ENCODE results near the gene KRT71. TPM values are rescaled to one million over a fixed set of nuclear protein-coding genes. Genes with fewer than 3 reads are reported as not detected.
A peak's percentile ranks its signal among the peaks of the same experiment; 100 is the strongest.
"Not testable (repeated sequence)": the region's sequence is repeated elsewhere in the genome, so short reads cannot be mapped to it uniquely, and the experiment has no call there.

The KRT71 gene
- total and polyA plus RNA-seq, 5 experiments from 2014 or later: not detected

- POLR2A ChIA-PET: no interaction called here
- H3K9me3 Mint-ChIP-seq: no peaks in the 10 kb centered on the region
- no peaks in the 10 kb centered on the region for H3K4me1 Mint-ChIP-seq
- no peaks in the 10 kb centered on the region for H3K36me3 Mint-ChIP-seq
- peaks cover 0 to 26% (median 6%) of the 10 kb centered on the region in 5 donors for H3K27me3 Mint-ChIP-seq
- H3K27ac Mint-ChIP-seq: peak overlapping the region in 1 of 10 donors; percentile 46
- DNase-seq (peak in 1 of 10 donors; percentile 22), ATAC-seq (no peak)
- H3K4me3 Mint-ChIP-seq: no peak overlapping the region
Observed at GRCh38 chr12:52517005-52517835, 35.7 kb downstream of the KRT71 start.

- DNase-seq: peak in 1 of 10 donors; percentile 38
- Mint-ChIP-seq H3K36me3 (peaks cover 0 to 8% (median 0%) of the 10 kb centered on the region in 3 donors), H3K9me3 (peaks cover 0 to 9% (median 3%) of the 10 kb centered on the region in 9 donors), H3K4me3 (no peak overlapping the region), H3K4me1 (no peaks in the 10 kb centered on the region), H3K27ac (peak overlapping the region in 1 of 10 donors; percentile 9), H3K27me3 (peaks cover 0 to 19% (median 8%) of the 10 kb centered on the region in 5 donors)
- POLR2A ChIA-PET: no interaction called here
- ATAC-seq: no peak
Observed at GRCh38 chr12:52515927-52516831, 36.8 kb downstream of the KRT71 start.

DNA sequence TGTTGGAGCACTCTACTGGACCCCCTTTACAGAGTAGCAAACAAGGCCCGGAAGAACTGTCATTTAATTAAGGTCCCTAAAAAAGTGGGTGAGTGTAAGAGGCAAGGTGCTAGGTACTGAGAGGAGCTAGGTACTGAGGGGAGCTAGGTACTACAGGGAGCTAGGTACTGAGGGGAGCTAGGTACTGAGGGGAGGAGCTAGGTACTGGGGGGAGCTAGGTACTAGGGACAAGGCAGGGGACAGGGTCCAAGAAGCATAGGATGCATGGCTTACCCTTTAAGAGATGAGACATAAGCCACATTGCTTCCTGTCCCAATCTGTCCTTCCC, 37.7 kb downstream of the KRT71 start:
- H3K36me3 Mint-ChIP-seq: peaks cover 0 to 11% (median 2%) of the 10 kb centered on the region in 3 donors
- ATAC-seq (no peak), DNase-seq (peak in 1 of 10 donors; percentile 30)
- no peaks in the 10 kb centered on the region for H3K4me1 Mint-ChIP-seq
- no peak overlapping the region for H3K27ac Mint-ChIP-seq
- H3K9me3 Mint-ChIP-seq: peaks cover 0 to 13% (median 8%) of the 10 kb centered on the region in 9 donors
- peaks cover 1 to 21% (median 9%) of the 10 kb centered on the region in 5 donors for H3K27me3 Mint-ChIP-seq
- no peak overlapping the region for H3K4me3 Mint-ChIP-seq
- POLR2A ChIA-PET: no interaction called here

DNA sequence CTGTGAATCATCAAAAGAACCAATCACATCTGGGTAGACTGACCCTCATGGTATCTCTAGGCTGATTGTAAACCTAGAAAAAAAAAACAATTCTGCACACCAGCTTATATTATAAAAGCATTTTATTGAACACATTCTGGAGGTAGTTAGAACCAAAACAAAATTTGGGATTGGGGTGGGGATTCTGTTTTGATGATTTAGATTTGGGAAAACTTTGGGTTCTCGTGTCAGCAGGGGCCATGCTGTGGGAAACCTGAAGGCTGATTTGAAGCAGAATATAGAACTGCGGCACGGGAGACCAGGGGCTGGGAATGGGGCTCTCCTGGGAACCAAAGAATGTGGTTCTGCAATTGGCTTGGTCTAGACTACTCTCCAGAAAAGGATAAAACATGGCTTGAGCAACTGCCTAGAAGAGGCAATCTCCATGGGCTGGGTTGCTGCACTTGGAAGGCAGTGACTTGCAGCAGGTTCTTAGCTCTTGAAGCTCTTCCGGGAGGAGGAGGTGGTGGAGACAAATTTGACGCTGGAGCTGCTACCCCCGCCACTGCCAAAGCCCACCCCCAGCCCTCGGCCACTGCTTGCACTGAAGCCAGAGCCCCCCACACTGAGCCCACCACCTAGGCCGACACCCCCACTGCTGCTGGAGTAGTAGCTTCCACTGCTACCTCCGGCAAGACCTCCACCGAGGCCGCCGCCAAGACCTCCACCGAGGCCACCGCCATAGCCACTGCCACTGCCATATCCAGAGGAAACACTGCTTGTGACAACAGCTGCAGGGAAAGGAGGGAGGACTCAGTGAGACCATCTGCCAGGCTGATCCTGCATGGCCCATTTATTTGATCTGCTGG, 38.2 kb downstream of the KRT71 start:
- ATAC-seq: no peak
- DNase-seq: peak in 1 of 10 donors; percentile 27
- no peaks in the 10 kb centered on the region for H3K4me1 Mint-ChIP-seq
- no peak overlapping the region for H3K27ac Mint-ChIP-seq
- H3K36me3 Mint-ChIP-seq: peaks cover 0 to 11% (median 4%) of the 10 kb centered on the region in 3 donors
- H3K9me3 Mint-ChIP-seq: peaks cover 0 to 13% (median 8%) of the 10 kb centered on the region in 9 donors
- peaks cover 5 to 26% (median 11%) of the 10 kb centered on the region in 5 donors for H3K27me3 Mint-ChIP-seq
- H3K4me3 Mint-ChIP-seq: no peak overlapping the region
- POLR2A ChIA-PET: no interaction called here

GRCh38 chr12:52513736-52514135, 39.2 kb downstream of the KRT71 start:
- H3K4me3 Mint-ChIP-seq: no peak overlapping the region
- POLR2A ChIA-PET: no interaction called here
- no peak for DNase-seq
- peaks cover 0 to 13% (median 8%) of the 10 kb centered on the region in 9 donors for H3K9me3 Mint-ChIP-seq
- ATAC-seq: no peak
- H3K27me3 Mint-ChIP-seq: peaks cover 6 to 35% (median 14%) of the 10 kb centered on the region in 5 donors
- H3K4me1 Mint-ChIP-seq: no peaks in the 10 kb centered on the region
- no peak overlapping the region for H3K27ac Mint-ChIP-seq
- peaks cover 0 to 11% (median 4%) of the 10 kb centered on the region in 3 donors for H3K36me3 Mint-ChIP-seq

DNA sequence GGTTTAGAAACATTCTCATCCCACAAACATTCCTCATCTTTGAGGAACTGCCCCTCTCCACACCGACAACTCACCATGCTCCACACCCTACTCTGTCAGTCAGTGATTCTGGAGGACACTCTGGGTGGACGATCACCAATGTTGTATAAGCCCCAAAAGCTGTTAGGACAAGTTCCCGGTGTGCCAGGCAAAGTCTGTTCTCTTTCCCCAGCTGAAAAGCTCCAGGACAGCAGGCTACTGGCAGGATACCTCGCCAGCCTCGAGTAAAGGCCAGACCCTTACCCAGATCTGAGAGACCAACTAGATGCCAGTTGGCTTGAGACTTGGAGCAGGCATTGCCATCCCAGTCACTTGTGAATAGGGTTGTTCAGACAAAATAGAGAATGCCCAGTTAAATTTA, 44.7 kb downstream of the KRT71 start:
- peak overlapping the region in 1 of 10 donors; percentile 42 for H3K27ac Mint-ChIP-seq
- peaks cover 16 to 63% (median 26%) of the 10 kb centered on the region in 5 donors for H3K27me3 Mint-ChIP-seq
- no peak for ATAC-seq
- no peak for DNase-seq
- H3K9me3 Mint-ChIP-seq: peaks cover 0 to 15% (median 10%) of the 10 kb centered on the region in 9 donors
- POLR2A ChIA-PET: no interaction called here
- no peak overlapping the region for H3K4me3 Mint-ChIP-seq
- peaks cover 0 to 11% (median 4%) of the 10 kb centered on the region in 3 donors for H3K36me3 Mint-ChIP-seq
- H3K4me1 Mint-ChIP-seq: peaks cover 0 to 8% (median 3%) of the 10 kb centered on the region in 4 donors

DNA sequence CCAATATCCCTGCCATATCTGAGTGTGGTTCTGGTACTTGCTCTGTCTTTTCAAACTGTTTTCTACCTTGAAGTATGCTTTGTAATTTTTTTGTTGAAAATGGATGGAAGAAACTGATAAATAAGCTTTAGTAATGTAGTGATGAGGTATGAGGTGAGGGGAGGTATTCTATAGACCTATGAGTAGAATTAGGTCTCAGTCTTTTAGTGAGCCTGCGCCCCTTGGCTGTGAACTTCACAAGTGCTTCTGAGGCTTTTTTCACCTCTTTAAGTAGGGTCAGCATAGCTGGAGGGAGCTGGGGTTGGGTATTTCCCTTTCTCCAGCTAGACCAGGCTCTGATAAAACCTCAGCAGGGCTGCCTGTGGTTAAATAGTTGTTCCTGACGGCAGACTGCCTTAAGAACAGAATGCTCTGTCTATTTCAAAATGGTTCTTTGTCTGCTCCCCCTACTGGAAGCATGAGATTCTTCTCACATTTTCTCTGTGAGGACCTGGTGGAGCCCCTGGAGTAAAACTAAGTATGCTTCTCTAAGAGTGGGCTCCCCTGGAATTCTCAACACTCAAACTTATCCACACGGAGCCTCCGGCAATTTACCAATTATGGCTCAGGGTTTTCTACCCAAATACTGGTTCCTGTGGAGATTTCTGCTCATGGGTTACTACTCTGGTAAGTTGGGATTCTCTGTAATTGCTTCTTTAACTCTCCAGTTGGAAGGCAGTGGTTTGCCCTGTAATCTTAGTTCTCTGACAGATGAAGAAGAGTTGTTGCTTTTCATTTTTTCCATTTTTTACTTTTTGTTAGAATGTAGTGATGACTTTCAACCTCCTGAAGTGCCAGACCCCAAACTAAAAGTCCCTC, 45.9 kb downstream of the KRT71 start:
- Mint-ChIP-seq H3K36me3 (peaks cover 0 to 11% (median 4%) of the 10 kb centered on the region in 3 donors), H3K27ac (no peak overlapping the region), H3K4me3 (no peak overlapping the region), H3K9me3 (peaks cover 0 to 20% (median 10%) of the 10 kb centered on the region in 9 donors), H3K27me3 (peaks cover 16 to 54% (median 26%) of the 10 kb centered on the region in 5 donors), H3K4me1 (peaks cover 0 to 8% (median 3%) of the 10 kb centered on the region in 4 donors)
- DNase-seq: peak in 3 of 10 donors; percentile 29 to 45 (median 40)
- POLR2A ChIA-PET: no interaction called here
- ATAC-seq: peak; percentile 62 to 72

DNA sequence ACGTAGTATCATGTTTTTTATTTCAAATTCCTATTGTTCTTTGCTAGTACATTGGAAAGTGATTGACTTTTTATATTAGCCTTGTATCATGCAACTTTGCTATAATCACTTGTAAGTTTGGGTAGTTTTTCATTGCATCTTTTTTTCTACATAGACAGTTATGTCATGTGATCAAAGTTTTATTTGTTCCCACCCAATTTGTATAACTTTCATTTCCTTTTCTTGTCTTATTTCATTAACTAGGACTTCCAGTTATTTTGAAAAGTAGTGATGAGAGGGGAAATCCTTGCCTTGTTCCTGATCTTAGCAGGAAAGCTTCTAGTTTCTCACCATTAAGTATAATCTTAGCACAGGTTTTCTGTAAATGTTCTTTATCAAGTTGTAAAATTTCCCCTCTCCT, 50.1 kb downstream of the KRT71 start:
- ATAC-seq: no peak

GRCh38 chr12:52501490-52501889, 51.5 kb downstream of the KRT71 start:
- DNase-seq (no peak), ATAC-seq (no peak)
- H3K27me3 Mint-ChIP-seq: peaks cover 6 to 32% (median 14%) of the 10 kb centered on the region in 5 donors
- no peak overlapping the region for H3K4me3 Mint-ChIP-seq
- POLR2A ChIA-PET: no interaction called here
- peaks cover 0 to 7% (median 0%) of the 10 kb centered on the region in 9 donors for H3K9me3 Mint-ChIP-seq
- H3K36me3 Mint-ChIP-seq: no peaks in the 10 kb centered on the region
- H3K4me1 Mint-ChIP-seq: no peaks in the 10 kb centered on the region
- no peak overlapping the region for H3K27ac Mint-ChIP-seq

More for the DNA sequence above, 50.1 kb downstream of the KRT71 start:
- POLR2A ChIA-PET: no interaction called here
- peaks cover 0 to 8% (median 3%) of the 10 kb centered on the region in 4 donors for H3K4me1 Mint-ChIP-seq
- H3K27ac Mint-ChIP-seq: no peak overlapping the region
- H3K36me3 Mint-ChIP-seq: no peaks in the 10 kb centered on the region
- no peak for DNase-seq
- H3K27me3 Mint-ChIP-seq: peaks cover 11 to 37% (median 23%) of the 10 kb centered on the region in 5 donors
- no peak overlapping the region for H3K4me3 Mint-ChIP-seq
- peaks cover 0 to 7% (median 0%) of the 10 kb centered on the region in 9 donors for H3K9me3 Mint-ChIP-seq

DNA sequence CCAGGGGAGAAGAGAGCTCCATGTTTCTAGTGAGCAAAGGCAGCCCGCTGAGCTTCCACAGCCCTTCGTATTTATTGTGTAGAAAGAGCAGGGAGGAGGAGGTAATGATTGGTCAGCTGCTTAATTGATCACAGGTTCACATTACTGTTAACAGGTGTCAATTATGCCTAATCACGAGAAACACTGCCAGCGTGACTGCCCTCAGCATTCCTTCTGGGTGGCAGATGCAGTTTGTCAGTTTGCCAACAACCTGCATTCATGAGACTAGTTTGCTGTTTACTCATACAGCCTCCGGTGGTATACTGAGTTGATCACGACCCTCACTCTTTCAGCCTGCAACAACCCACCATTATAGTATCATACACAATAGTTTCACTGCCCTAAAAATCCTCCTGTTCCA, 52.4 kb downstream of the KRT71 start:
- H3K4me3 Mint-ChIP-seq, ATAC-seq, H3K27ac Mint-ChIP-seq, H3K9me3 Mint-ChIP-seq, DNase-seq, H3K4me1 Mint-ChIP-seq, H3K36me3 Mint-ChIP-seq, POLR2A ChIA-PET: not testable (repeated sequence)
- peaks cover 3 to 30% (median 7%) of the 10 kb centered on the region in 5 donors for H3K27me3 Mint-ChIP-seq

GRCh38 chr12:52499806-52500560, 53.0 kb downstream of the KRT71 start:
- peaks cover 0 to 7% (median 0%) of the 10 kb centered on the region in 9 donors for H3K9me3 Mint-ChIP-seq
- no peak for DNase-seq
- ATAC-seq: no peak

More at GRCh38 chr12:52499806-52500560, 53.0 kb downstream of the KRT71 start:
- Mint-ChIP-seq H3K27me3 (peaks cover 1 to 24% (median 5%) of the 10 kb centered on the region in 5 donors), H3K36me3 (no peaks in the 10 kb centered on the region), H3K4me1 (peaks cover 0 to 5% (median 3%) of the 10 kb centered on the region in 4 donors), H3K4me3 (no peak overlapping the region), H3K27ac (no peak overlapping the region)
- POLR2A ChIA-PET: no interaction called here
